HepG2 (cell line): ENCODE measurements around the gene TRIO.

Experiments used
- CREB1 ChIP-seq, 2 experiments: fragments of 450-650 bp in 1 of 2; IDR thresholded peaks; 2 replicates each; pipeline ENCODE4 v1.6.1; 2016 to 2017; ENCODE audit warnings: control low read depth in 1 of 2, mild to moderate bottlenecking in 1 of 2, missing compliant biosample characterization in 1 of 2, missing genetic modification characterization in 1 of 2
- CTCF ChIP-seq: sonication (generic); formaldehyde crosslinking; IDR thresholded peaks from 2 replicates; pipeline ENCODE4 v1.5.0; 2020; ENCODE audit warnings: mild to moderate bottlenecking, missing genetic modification reagents, moderate library complexity
- DNMT1 ChIP-seq: sonication (generic); formaldehyde crosslinking; IDR thresholded peaks from 2 replicates; pipeline ENCODE4 v1.5.1; 2020; ENCODE audit warnings: mild to moderate bottlenecking, missing genetic modification reagents
- EP300 ChIP-seq, 3 experiments: sonication (generic) in 1 of 3; formaldehyde crosslinking in 1 of 3; IDR thresholded peaks; 2 replicates each; pipeline versions ENCODE4 v1.5.1 to v1.6.1; 2011 to 2020; ENCODE audit warnings: low read depth in 2 of 3, low read length in 2 of 3, borderline replicate concordance in 1 of 3, improper control_type of control experiment in 1 of 3, mild to moderate bottlenecking in 1 of 3, missing genetic modification reagents in 1 of 3, moderate library complexity in 1 of 3
- FOXA3 ChIP-seq: IDR thresholded peaks from 2 replicates; pipeline ENCODE4 v1.6.1; 2016; ENCODE audit warnings: missing genetic modification reagents, missing compliant biosample characterization
- POLR2AphosphoS5 ChIP-seq: IDR thresholded peaks from 2 replicates; pipeline ENCODE4 v1.6.1; 2012; ENCODE audit warnings: low read depth, low read length
- TCF12 ChIP-seq, 2 experiments: fragments of 450-650 bp in 1 of 2; sonication (generic) in 1 of 2; formaldehyde crosslinking in 1 of 2; IDR thresholded peaks; 2 replicates each; pipeline versions ENCODE4 v1.6.1 to v1.8.0; 2017 to 2022; ENCODE audit warnings: antibody characterized with exemption in 1 of 2, mild to moderate bottlenecking in 1 of 2, missing genetic modification reagents in 1 of 2, moderate library complexity in 1 of 2
- ZNF407 ChIP-seq: sonication (generic); formaldehyde crosslinking; IDR thresholded peaks from one replicate; pipeline ENCODE4 v1.5.1; 2020; ENCODE audit warnings: mild to moderate bottlenecking, missing genetic modification reagents; ENCODE audit errors: not compliant biosample characterization
- ZNF792 ChIP-seq: IDR thresholded peaks from 2 replicates; pipeline ENCODE4 v1.6.1; 2016
- ZNF841 ChIP-seq: sonication (generic); formaldehyde crosslinking; IDR thresholded peaks from 2 replicates; pipeline ENCODE4 v1.8.1; 2023; ENCODE audit warnings: missing genetic modification reagents, borderline replicate concordance

GRCh38 chr5:14277385-14278320, 134.5 kb downstream of the TRIO start:
- TF ChIP-seq CTCF (CRISPR knock-in tag) (no peak), ZNF841 (no peak), DNMT1 (CRISPR knock-in tag) (no peak), POLR2AphosphoS5 (no peak), TCF12 (IDR thresholded peaks at IDR 0.05) (no peak), TCF12 (CRISPR knock-in tag; IDR thresholded peaks at IDR 0.05) (no peak), ZNF792 (CRISPR knock-in tag) (no peak), CREB1 (IDR thresholded peaks at IDR 0.05) (no peak), CREB1 (CRISPR knock-in tag; IDR thresholded peaks at IDR 0.05) (no peak), FOXA3 (CRISPR knock-in tag) (no peak), ZNF407 (CRISPR knock-in tag) (no peak), EP300 (IDR thresholded peaks at IDR 0.05; ENCODE audit: low read depth in 2 of 2, low read length in 2 of 2) (no peak), EP300 (CRISPR knock-in tag; IDR thresholded peaks at IDR 0.05; ENCODE audit: borderline replicate concordance) (no peak)
